IMR-90 (cell line): ENCODE data around the gene RGS9.

Experiments used
- BHLHE40 ChIP-seq: fragments of 150-350 bp; IDR thresholded peaks from 2 replicates; pipeline ENCODE4 v1.6.1; 2016; ENCODE audit warnings: mild to moderate bottlenecking, low read depth, low read length
- RAD21 ChIP-seq: IDR thresholded peaks from 2 replicates; pipeline ENCODE4 v1.6.1; 2012; ENCODE audit warnings: low read length, improper control_type of control experiment

GRCh38 chr17:65142247-65142646 is 5.1 kb downstream of the RGS9 start:
- TF ChIP-seq RAD21 = no peak
- TF ChIP-seq BHLHE40 = no peak
